MM.1S (cell line): ENCODE results near the gene IMPA2.

Experiments used
- DNase-seq: peaks from one replicate; pipeline ENCODE4 v3.0.0-alpha.2; 2015
- H2AFZ ChIP-seq: fragments of 300-600 bp; sonication (generic); 2 replicates; pipeline ENCODE4 v1.6.0; 2016; ENCODE audit warnings: antibody characterized with exemption, low read length
- H3F3A ChIP-seq: fragments of 300-600 bp; sonication (generic); 2 replicates; pipeline ENCODE4 v1.6.1; 2016; ENCODE audit warnings: mild to moderate bottlenecking, antibody characterized with exemption, low read length, moderate library complexity, mixed read lengths; ENCODE audit not compliant: insufficient read depth
- H3K27ac ChIP-seq: fragments of 300-600 bp; sonication (generic); 2 replicates; pipeline ENCODE4 v1.5.1; 2016; ENCODE audit warnings: mild to moderate bottlenecking, low read length
- H3K27me3 ChIP-seq: fragments of 300-600 bp; sonication (generic); replicated peaks from 2 replicates; pipeline ENCODE4 v1.6.0; 2016; ENCODE audit warnings: low read length; ENCODE audit not compliant: insufficient read depth
- H3K36me3 ChIP-seq: fragments of 300-600 bp; sonication (generic); replicated peaks from 2 replicates; pipeline ENCODE4 v1.6.1; 2016; ENCODE audit warnings: mild to moderate bottlenecking, low read length, mixed read lengths; ENCODE audit not compliant: insufficient read depth
- H3K4me1 ChIP-seq: fragments of 300-600 bp; sonication (generic); 2 replicates; pipeline ENCODE4 v1.6.1; 2016; ENCODE audit warnings: low read length, mixed read lengths
- H3K4me2 ChIP-seq: fragments of 300-600 bp; sonication (generic); 2 replicates; pipeline ENCODE4 v1.6.0; 2016; ENCODE audit warnings: low read depth, low read length
- H3K4me3 ChIP-seq: fragments of 300-600 bp; sonication (generic); 2 replicates; pipeline ENCODE4 v1.5.1; 2016; ENCODE audit warnings: low read length, mixed read lengths
- H3K79me2 ChIP-seq: fragments of 300-600 bp; sonication (generic); 2 replicates; pipeline ENCODE4 v1.6.1; 2016; ENCODE audit warnings: mixed run types, low read length, mixed read lengths
- H3K9ac ChIP-seq: fragments of 300-600 bp; sonication (generic); 2 replicates; pipeline ENCODE4 v1.6.1; 2016; ENCODE audit warnings: low read length, mixed read lengths
- H3K9me2 ChIP-seq: fragments of 300-600 bp; sonication (generic); replicated peaks from 2 replicates; pipeline ENCODE4 v1.6.1; 2016; ENCODE audit warnings: mild to moderate bottlenecking, low read length, mixed read lengths; ENCODE audit not compliant: insufficient read depth
- H3K9me3 ChIP-seq: fragments of 300-600 bp; sonication (generic); replicated peaks from 2 replicates; pipeline ENCODE4 v1.6.1; 2016; ENCODE audit warnings: mild to moderate bottlenecking, low read length, mixed read lengths; ENCODE audit not compliant: insufficient read depth
- H4K20me1 ChIP-seq: fragments of 300-600 bp; sonication (generic); 2 replicates; pipeline ENCODE4 v1.6.1; 2016; ENCODE audit warnings: mild to moderate bottlenecking, low read length, moderate library complexity, mixed read lengths; ENCODE audit not compliant: insufficient read depth
- CTCF ChIP-seq: fragments of 300-600 bp; sonication (generic); IDR thresholded peaks from 2 replicates; pipeline ENCODE4 v1.5.1; 2016; ENCODE audit warnings: antibody characterized with exemption, low read length, mixed read lengths
- EZH2 ChIP-seq: fragments of 300-600 bp; sonication (generic); optimal IDR thresholded peaks from 2 replicates; pipeline ENCODE3; 2017; ENCODE audit warnings: low read depth, mild to moderate bottlenecking, antibody characterized with exemption, low read length, mixed read lengths
- EZH2phosphoT487 ChIP-seq: fragments of 300-600 bp; sonication (generic); IDR thresholded peaks from 2 replicates; pipeline ENCODE4 v1.6.1; 2018; ENCODE audit warnings: antibody characterized with exemption, low read length

IMPA2 gene

GRCh38 chr18:12049978-12050811, 68.9 kb downstream of the IMPA2 start:
- Histone ChIP-seq H3K4me1 (peaks cover 28% of the 10 kb centered on the region), H3K9me2 (no peaks in the 10 kb centered on the region), H3K9ac (no peak overlapping the region), H3K9me3 (no peaks in the 10 kb centered on the region), H2AFZ (peak overlapping the region; percentile 15; the same call in 1 of the 2 replicates), H3K27me3 (no peaks in the 10 kb centered on the region), H3K36me3 (no peaks in the 10 kb centered on the region), H3K4me3 (no peak overlapping the region), H3K27ac (peak overlapping the region; percentile 30; the same call in 1 of the 2 replicates), H3F3A (peaks cover 16% of the 10 kb centered on the region), H3K79me2 (no peaks in the 10 kb centered on the region), H4K20me1 (no peaks in the 10 kb centered on the region), H3K4me2 (peak overlapping the region; percentile 36; the same call in 1 of the 2 replicates)
- TF ChIP-seq EZH2 (no peak), EZH2phosphoT487 (no peak), CTCF (no peak)
- DNase-seq = peak; percentile 45

DNA sequence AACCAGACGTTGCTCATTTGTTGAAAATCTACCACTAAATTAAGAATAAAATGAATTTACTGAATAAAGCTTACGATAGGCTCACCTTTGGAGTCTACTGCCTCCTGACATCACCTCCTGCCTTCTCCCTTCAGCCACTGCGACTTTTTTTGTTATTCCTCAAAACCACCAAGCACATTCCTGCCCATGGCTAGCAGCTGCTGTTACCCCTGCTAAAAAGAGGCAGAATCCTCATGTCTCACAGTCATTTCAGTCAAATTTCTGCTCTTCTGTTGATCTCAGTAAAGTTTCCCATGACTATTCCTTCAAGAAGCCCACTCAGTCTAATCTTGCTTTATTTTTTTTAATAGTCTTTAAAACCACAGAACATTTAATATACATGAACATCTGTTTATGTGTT, 71.6 kb downstream of the IMPA2 start:
- Histone ChIP-seq H3K4me2 (no peak overlapping the region), H3K9me2 (no peaks in the 10 kb centered on the region)

GRCh38 chr18:12053289-12053688, 72.0 kb downstream of the IMPA2 start:
- H3K4me1 ChIP-seq = peaks cover 27% of the 10 kb centered on the region
- H3K9me3 ChIP-seq = no peaks in the 10 kb centered on the region
- H3K4me3 ChIP-seq = no peak overlapping the region
- H4K20me1 ChIP-seq = no peaks in the 10 kb centered on the region
- H3F3A ChIP-seq = peaks cover 16% of the 10 kb centered on the region
- H3K9me2 ChIP-seq = no peaks in the 10 kb centered on the region
- no peak for DNase-seq
- no peak overlapping the region for H3K27ac ChIP-seq
- no peaks in the 10 kb centered on the region for H3K79me2 ChIP-seq
- TF ChIP-seq EZH2phosphoT487 = no peak
- TF ChIP-seq EZH2 = no peak
- no peak for TF ChIP-seq CTCF
- no peak overlapping the region for H3K9ac ChIP-seq
- H3K27me3 ChIP-seq = no peaks in the 10 kb centered on the region
- H2AFZ ChIP-seq = no peak overlapping the region
- H3K4me2 ChIP-seq = no peak overlapping the region
- no peaks in the 10 kb centered on the region for H3K36me3 ChIP-seq

More for the DNA sequence above, 71.6 kb downstream of the IMPA2 start:
- no peak for DNase-seq
- Histone ChIP-seq H3K36me3 (no peaks in the 10 kb centered on the region), H3K9me3 (no peaks in the 10 kb centered on the region), H3K27me3 (no peaks in the 10 kb centered on the region), H2AFZ (no peak overlapping the region), H3F3A (peaks cover 16% of the 10 kb centered on the region), H4K20me1 (no peaks in the 10 kb centered on the region), H3K9ac (no peak overlapping the region), H3K4me1 (peaks cover 28% of the 10 kb centered on the region), H3K27ac (no peak overlapping the region), H3K4me3 (no peak overlapping the region), H3K79me2 (no peaks in the 10 kb centered on the region)
- TF ChIP-seq EZH2phosphoT487 (no peak), EZH2 (no peak), CTCF (no peak)
